Glomerular endothelial cell (primary cell): ENCODE results near the gene MEF2A. TPM values are rescaled to one million over a fixed set of nuclear protein-coding genes. Genes with fewer than 3 reads are reported as not detected.

Experiments
- DNase-seq: peaks from one replicate; pipeline ENCODE4 v3.0.0-alpha.2; 2011; ENCODE audit warnings: low read depth, low spot score; ENCODE audit errors: extremely low read depth
- total RNA-seq: library from RNA; depleted of rRNA; stranded (reverse); fragments of >200 nt; gene quantifications from 2 replicates; pipeline ENCODE4 v1.2.3, GENCODE V29; 2015

Gene MEF2A
- total RNA-seq, 1 donor from 2014 or later = 58.9 TPM

DNA sequence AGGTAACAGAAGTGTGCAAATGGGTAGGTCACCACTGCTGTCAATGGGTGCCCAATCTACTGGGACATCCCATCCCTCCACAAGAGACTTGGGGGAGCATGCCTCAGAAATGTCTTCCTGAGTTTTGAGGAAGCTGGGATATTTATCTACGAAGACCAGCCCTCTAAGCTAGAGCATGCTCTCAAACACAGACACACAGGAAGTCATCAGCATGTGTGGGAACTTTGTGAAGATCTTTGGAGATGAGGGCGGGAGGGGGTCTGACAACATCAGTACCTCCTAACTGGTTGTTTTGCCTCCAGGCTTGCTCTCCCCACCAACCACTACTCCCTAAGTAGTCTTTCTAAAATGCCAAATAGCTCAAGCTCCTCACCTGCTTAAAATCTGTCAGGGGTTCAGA, 3.5 kb upstream of the MEF2A start:
- DNase-seq = no peak

DNA sequence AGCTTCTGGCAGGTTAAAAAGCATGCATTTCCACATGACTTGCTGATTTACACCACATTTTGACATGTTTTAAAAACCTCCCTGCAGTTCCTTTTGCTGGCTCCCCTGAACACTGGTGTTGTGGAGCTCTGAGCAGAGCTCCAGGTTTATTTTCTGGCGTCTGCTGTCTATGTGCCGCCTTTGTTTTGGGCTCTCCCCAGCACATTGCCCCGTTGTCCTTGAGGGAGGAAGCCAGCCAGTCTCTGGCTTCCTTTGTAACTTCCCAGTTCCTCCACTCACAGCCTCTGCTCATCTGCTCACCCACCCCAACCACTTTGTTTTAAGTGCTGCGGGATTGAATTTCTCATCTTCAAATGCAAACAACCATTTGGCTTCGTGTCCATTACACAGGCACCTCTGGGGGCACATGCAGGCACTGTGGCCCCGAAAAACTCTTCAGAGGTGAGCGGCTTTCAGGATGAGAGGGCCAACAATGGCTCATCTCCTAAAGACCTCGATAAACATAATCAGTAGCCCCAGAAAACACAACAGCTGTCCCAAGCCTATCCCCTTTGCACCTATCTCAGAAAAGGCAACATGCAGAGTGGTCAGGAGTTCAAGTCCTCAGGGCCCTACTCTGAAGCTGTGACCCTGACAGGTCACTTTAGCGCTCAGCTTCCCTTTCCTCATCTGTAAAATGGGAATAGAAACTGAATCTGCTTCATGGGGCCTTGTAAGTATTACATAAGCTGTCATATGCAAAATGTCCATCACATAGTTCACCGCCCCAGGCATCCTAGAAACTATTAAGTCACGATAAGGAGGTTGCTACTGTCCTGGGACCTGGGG, 1.3 kb upstream of the MEF2A start:
- DNase-seq = no peak

DNA sequence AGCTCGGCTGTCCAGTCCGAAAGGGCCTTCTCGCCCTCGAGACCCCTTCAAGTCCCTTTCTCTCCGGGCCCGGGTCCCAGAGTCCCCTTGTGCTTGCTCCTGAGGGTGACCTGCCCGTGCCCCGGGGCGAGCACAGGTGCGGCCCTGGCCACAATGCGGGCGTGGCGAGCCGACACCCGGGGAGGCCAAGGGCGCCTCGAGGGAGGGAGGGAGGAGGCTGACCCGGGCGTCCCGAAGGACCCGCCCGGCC, 810 bp upstream of the MEF2A start:
- DNase-seq = no peak

GRCh38 chr15:99566157-99566897, 543 bp downstream of the MEF2A start:
- DNase-seq = no peak

GRCh38 chr15:99568625-99569352, 3.0 kb downstream of the MEF2A start:
- no peak for DNase-seq

- no peak for DNase-seq
These were observed 5.5 kb downstream of the MEF2A start for GRCh38 chr15:99571299-99571698.

DNA sequence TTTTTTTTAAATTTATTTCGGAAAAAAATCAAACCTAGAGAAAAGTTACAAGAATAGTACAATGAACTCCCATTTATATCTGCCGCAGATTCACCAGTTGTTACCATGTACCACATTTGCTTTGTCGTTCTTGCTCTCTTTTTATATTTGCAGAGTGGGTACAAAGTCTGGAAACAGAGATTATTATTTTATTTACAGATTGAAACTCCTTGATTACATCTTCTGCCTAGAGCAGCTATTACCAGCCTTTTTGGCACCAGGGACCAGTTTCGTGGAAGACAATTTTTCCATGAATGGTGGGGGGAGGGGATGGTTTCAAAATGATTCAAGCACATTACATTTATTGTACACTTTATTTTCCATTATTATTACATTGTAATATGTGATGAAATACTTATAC, 8.3 kb downstream of the MEF2A start:
- no peak for DNase-seq

GRCh38 chr15:99574502-99574901, 8.7 kb downstream of the MEF2A start:
- DNase-seq = no peak

DNA sequence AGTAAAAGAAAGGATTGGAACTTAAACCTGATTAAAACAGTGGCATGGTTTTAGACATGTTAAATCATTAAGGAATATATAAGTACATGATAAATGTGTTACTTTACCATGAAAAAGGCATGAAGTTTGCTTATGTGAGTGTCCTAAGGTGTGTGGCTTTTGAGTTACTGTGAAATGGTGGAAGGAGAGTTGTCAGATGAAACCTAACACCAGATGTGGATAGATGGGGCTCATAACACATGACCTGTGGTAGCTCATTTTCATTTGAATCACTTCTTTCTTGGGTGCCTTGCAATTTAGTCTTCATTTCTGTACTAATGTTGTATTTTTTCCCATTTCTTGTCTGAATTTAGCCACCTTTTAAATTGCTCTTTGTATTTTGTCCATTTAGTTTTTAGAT, 13.0 kb downstream of the MEF2A start:
- no peak for DNase-seq

GRCh38 chr15:99580076-99580475, 14.3 kb downstream of the MEF2A start:
- no peak for DNase-seq

DNA sequence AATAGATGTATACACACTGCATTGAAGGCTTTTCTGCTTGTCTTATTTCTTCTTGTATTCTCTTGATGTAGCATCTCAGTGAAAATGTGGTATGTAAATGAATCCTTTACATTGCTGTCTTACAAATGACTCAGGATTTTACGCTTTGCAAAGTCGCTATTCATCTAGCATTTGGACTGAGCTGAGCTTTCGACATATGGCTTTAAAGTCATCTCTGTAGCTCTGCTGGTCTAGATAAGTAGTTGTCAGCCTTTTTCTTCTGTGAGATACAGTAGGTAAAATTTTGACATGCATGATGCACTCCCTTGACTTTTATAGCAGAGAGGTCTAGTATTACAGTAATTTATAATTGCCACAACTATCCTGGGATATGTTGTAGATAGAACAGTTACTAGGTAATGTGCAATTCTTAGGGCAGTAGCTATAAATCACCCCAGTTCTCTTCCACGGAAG, 16.8 kb downstream of the MEF2A start:
- DNase-seq = no peak

GRCh38 chr15:99584081-99584600, 18.4 kb downstream of the MEF2A start:
- no peak for DNase-seq

DNA sequence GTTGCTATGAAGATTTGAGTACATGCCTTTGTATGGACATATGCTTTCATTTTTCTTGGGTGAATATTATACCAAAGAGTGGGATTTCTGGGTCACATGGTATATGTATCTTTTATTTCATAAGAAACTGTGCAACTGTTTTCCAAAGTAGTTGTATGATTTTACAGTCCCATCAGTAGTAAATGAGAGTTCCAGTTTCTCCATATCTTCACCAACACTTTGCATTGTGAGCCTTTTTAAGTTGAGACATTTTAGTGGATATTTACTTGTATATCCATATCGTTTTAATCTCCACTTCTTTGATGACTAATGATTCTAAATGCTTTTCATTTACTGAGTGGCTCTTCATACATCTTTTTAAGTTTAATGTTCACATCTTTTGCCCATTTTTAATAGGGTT, 20.3 kb downstream of the MEF2A start:
- no peak for DNase-seq

DNA sequence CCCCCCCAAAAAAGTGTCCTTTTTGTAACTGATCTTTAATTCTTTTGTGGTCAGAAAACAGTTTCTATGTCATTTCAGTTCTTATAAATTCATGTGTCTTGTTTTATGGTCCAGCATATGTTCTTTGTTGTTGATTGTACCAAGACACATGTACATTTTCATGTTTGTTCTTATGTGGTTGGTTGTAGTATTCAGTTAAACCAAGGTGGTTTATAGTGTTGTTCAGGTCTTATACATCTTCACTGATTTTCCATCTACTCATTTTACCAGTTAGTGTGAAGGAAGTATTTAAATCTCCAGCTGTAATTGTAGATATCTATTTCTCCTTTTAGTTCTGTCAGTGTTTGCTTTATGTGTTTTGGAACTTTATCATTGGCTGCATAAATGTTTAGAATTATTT, 24.0 kb downstream of the MEF2A start:
- no peak for DNase-seq

DNA sequence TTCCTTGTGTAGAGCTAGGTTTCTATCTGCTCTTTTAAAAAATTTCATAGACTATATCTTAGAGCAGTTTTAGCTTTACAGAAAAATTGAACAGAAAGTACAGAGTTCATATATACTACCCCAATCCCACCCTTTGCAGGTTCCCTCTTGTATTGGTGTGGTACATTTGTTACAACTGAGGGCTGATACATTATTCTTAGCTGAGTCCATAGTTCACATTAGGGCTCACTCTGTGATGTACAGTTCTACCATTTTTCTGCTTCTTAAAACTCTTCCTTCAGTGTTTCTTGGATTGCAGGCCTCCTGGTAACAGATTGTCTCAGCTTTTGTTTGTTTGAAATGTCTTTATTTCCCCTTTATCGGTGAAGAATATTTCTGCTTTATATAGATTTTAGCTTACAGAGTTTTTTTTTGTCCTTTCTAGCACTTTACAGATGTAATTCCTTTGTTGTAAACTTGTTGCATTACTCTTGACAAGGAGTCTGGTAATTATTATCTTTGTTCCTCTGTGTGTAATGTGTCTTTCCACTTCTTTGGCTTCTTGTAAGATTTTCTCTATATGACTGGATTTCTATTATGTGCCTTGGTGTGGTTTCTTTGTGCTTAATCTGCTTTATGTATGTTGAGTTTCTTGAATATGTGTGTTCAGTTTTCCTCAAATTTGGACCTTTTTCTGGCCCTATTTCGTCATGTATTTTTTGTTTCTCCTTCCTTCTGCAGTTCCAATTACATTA, 25.3 kb downstream of the MEF2A start:
- no peak for DNase-seq

GRCh38 chr15:99592145-99592791, 26.5 kb downstream of the MEF2A start:
- no peak for DNase-seq

DNA sequence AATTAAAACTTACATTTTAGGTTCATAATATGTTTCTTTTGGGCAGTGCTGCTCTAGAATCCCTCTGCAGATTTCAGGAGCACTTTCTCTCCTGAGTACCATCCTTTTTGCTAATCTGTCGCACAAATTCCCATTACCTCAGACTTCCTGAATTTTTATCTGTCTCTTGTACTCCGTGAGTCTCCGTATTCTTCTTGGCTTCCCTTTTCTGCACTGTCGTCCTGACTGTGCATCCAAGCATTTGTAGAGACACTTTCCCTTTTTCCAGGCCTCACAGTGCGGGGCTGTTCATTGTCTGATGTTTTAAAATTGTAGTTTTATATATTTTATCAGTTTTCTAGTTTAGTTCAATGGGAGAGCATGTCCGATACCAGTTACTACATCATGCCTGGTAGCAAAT, 27.3 kb downstream of the MEF2A start:
- no peak for DNase-seq

GRCh38 chr15:99594916-99595315, 29.1 kb downstream of the MEF2A start:
- no peak for DNase-seq

DNA sequence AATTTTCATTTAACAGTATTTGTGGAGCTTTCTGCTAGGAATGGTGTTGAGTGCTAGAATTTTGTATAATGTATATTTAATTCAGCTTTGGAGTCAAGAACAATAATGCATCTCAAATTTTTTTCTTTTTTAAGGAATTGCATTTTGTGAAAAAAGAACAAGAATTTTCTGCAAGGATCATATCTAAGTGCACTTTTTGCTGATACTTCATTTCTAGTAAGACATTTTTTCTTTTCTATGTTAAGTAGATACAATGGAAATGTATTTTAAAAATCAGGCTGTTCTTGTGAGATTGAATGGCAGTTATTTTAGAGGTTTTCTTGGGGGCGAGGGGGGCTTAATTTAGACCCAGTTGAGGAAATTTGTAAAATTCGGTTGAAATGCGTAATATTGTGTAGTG, 32.5 kb downstream of the MEF2A start:
- DNase-seq = no peak

DNA sequence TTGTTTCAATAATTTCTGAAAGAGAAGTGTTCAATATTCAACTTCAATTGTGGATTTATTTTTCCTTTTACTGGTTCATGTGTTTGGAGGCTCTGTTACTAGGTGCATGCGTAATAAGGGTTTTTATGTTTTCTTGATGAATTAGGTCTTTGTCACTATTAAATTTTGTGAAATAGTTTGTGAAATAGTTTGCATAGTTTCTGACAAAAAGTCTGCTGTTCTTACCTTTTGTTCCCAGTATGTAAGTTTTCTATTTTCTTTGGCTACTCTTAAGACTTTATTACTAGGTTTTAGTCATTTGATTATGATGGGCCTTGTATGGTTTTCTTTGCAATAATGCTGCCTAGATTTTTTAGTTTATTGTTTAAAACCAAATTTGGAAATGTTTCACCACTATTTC, 38.0 kb downstream of the MEF2A start:
- no peak for DNase-seq
